ENCODE results near the gene TNFRSF12A.

The TNFRSF12A gene, protein sequence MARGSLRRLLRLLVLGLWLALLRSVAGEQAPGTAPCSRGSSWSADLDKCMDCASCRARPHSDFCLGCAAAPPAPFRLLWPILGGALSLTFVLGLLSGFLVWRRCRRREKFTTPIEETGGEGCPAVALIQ

DNA sequence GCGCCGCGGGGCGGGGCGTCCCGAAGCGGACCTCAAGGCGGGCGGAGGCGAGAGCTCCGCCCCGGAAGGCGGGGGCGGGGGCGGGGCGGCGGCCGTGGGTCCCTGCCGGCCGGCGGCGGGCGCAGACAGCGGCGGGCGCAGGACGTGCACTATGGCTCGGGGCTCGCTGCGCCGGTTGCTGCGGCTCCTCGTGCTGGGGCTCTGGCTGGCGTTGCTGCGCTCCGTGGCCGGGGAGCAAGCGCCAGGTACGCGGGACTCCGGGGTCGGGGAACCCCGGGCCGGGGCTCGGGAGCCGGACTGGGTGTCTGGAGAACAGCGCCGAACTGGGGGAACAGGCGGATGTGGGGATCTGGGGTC lies at the start of gene TNFRSF12A:
TNFRSF12A (plus strand) TSS at position 122 of the 357 bp plus-strand sequence; CDS start at position 152, 30 bp downstream.
- DNase-seq = peak; percentile 72 to 79

DNA sequence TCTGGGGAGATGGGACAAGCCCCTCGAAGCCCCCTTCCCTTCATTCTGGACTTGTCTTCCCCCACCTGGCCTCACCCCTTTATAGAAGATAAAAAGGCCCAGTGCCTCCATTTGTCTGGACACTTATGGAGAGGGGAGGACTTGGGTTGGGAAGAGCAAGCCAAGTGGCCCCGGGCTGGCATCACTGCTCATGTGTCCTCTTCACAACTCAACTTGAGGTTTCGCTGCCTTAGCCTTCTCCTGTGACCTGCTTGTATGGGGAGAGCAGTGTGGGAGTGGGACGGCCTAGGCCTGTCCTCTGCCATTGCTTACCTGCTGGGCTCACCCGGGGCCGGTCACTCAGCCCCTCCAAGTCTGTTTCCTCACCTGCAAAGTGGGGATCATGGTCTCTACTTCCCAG lies 49.6 kb upstream of the TNFRSF12A start:
- no peak for DNase-seq

DNA sequence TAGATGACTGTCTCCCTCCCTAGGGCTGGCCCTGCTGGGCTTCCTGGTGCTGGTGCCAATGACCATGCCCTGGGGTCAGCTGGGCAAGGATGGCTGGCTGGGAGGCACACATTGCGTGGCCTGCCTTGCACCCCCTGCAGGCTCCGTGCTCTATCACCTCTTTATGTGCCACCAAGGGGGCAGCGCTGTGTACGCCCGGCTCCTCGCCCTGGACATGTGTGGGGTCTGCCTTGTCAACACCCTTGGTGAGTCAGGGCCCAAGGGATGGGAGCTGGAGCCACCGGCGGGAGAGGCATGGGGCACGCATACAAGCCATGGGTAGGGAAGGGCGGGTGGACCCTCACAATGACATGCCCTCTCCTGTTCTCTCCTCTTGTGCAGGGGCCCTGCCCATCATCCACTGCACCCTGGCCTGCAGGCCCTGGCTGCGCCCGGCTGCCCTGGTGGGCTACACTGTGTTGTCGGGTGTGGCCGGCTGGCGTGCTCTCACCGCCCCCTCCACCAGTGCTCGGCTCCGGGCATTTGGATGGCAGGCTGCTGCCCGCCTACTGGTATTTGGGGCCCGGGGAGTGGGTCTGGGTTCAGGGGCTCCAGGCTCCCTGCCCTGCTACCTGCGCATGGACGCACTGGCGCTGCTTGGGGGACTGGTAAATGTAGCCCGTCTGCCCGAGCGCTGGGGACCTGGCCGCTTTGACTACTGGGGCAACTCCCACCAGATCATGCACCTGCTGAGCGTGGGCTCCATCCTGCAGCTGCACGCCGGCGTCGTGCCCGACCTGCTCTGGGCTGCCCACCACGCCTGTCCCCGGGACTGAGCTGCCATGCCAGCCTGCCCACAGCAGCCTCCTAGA lies 48.8 kb upstream of the TNFRSF12A start:
- no peak for DNase-seq

DNA sequence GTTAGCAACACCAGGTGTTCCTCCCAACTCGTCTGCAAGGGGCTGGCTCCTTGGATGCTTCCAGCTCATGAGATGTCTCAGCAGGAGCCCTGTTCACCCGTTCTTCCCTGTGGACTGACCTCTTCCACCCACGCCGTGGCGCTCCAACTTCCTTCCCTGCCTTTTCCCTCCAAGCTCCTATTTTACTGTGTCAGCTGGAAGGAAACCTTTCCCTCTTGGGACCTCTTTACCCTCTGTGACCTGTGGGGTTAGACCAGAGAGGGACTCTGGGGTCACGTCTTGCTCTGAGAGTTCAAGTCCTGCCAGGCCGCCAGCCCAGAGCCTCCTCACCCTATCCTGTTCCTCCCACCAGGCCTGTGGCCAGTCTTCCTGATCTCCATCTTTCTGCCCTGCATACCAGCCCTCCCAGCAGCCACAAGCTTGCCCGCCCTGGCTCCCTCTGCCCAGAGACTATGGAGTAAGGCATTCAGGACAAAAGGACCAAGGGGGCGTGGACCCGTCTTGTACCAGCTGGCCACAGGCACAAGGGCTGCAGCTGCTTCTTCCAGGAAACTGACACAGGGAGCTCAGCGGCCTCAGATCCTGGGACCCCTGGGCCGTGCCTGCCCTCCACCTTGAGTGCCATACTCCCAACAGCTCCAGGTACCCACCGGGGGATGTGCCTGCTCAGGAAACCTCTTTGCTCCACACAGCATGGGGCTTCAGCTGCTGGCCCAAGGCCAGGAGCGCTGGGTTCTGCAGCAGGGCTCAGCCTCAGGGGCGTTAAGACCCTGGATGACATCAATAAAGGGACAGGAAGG lies 48.0 kb upstream of the TNFRSF12A start:
- DNase-seq = no peak

DNA sequence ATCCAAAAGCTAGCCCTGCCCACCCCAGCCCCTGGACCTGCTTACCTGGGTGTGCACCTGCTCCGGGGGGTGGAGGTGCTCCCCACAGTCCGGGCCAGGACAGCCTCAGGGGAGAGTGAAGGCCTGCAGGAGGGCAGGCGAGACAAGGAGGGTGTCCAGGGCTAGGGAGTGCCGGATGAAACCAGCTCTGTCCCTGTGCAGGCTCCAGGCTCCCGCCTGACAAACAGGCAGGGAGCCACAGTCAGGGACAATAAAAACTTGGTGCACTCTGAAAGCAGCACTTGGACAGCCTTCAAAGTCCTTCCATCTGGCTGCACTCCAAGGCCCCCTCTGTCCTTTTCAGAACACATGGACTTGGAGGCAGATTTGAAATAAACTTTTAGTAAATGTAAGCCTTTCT lies 47.1 kb upstream of the TNFRSF12A start:
- DNase-seq = no peak

DNA sequence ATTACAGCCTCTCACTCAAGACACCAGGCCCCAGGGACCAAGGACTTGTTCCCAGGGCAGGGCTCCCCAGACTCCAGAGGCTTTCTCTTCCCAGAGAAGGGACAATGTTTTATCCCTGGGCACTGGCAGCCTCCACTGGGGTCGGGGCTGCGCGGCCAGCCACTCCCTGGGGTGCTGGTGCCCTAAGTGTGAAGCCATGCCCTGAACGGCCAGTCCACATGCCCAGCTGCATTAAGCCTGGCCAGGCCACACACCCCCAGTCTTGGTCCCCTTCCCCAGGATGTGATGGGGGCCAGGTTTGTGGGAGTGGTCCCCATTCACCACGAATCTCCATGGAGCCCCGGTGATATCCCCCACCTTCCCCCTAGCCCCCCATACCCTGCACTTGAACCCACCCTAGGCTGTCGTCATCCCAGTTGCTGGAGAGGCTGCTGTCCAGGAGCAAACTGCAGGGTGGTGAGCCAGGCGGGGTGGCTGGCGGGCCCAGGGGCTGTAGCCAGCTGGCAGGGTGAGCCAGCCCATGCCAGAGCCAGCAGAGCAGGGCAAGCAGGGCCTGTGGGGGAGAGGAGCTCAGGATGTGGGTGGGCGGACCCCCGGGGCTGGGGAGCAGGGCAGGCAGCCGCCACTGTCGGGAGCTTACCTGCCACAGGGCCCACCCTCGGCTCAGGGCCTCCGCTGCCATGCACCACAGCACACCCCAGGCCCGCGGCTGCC lies 46.4 kb upstream of the TNFRSF12A start:
- no peak for DNase-seq

DNA sequence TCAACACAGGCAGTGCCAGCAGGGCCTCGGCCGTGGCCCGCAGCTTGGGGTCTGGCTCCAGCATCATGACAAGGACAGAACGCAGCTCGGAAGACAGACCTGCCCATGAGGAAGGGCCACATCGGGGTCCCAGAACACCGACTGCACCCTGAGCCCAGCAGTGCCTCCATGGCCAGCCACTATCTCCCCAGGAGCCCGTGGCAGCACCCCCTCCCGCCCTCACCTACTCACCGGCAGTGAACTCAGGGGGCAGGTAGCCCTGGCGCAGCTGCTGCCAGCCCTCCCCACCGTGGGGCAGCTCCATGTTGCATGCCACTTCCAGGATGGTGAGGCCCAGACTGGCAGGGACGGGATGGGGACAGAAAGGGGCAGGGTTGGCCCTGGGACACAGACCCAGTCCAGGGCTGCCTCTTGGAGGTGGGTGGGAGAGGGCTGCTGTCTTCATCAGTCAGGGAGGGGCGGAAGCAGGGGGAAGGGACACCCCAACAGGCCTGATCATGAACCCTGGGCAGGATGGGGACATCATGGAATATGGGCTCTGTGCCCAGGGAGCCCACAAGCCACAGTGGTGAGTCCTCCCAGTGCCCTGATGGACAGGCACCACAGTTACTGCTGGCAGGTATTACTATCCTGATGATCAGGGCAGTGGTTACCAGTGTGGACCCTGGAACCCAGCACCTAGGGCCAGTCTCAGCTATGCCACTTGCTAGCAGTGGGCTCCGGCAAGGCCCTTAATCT lies 45.7 kb upstream of the TNFRSF12A start:
- no peak for DNase-seq

DNA sequence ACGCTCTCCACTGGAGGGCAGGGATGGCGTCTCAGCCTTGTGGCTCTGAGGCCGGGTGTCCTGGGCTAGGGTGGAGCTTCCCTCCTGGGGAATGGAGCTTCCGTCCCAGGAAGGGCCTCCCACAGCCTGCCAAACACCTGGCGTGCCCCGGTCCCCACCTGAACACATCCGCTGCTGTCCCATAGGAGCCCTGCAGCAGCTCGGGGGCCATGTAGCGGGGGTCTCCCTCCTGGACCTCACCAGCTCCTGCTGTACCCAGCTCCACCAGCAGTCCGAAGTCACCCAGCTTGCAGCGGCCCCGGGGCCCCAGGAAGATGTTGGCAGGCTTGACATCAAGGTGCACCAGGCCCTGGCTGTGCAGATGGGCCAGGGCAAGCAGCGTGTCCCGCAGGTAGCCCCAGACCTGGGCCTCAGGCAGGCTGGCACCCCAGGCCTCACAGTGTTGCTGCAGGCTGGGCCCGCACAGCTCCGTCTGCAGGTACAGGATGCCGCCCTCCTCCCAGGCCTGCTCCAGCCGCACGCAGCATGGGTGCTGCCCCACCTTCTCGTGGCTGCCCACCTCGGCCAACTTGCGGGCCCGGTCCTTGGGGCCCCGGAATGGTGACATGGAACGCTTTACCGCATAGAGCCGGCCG lies 44.9 kb upstream of the TNFRSF12A start:
- DNase-seq = no peak

DNA sequence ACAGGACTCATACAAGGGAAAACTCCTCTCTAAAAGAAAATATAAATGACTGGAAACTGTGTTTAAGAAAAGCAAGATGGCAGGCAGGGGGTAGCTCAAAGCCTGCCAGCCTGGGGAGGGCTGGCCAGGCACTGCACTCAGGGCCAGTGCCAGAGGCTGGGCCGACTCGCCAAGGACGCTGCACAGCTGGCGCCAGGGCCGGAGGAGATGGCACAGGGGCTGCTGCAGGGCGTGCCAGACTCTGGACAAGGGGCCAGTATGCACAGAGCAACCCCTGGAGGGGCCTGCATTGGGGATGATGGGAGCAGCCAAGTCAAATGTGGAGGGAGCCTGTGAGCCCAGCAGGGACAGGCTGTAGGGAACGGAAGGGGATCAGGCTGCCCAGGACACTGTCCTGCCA lies 44.0 kb upstream of the TNFRSF12A start:
- no peak for DNase-seq

DNA sequence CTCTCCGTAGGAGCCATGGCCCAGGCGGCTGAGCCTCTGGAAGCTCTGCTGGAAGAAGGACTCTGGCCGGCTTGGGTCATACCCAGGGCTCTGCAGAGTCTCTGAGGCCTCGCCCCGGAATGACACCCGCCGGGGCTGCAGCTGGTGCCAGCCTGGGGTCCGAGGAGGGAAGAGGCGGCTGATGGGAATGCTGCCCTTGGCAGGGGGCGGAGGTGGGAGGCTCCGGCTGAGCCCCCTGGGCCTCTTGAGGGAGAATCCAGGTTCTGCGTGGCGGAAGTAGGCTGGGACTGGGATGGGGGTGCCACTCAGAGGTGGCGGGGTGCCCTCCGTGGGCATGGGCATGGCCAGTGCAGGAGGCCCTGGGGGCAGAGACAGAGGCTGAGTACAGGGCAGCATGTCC lies 43.5 kb upstream of the TNFRSF12A start:
- no peak for DNase-seq

DNA sequence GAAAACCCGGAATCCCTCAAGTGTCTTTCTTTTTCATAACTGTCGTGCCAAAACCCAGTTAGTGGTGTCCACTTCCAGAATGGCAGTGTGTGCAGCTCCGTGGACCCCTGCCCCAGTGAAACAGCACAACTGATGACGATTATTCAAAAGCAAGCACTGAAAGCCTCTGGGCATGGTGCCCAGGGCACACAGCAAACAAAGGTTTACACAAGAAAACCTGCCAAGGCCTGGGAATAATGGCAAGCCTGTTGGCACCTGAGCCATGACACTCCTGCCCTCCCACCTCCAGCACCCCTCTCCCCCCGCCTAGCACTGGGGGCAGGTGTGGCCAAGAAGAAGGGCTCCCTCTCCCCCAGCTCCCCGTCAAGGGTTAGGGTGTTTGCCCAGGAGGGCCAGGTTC lies 42.7 kb upstream of the TNFRSF12A start:
- no peak for DNase-seq

DNA sequence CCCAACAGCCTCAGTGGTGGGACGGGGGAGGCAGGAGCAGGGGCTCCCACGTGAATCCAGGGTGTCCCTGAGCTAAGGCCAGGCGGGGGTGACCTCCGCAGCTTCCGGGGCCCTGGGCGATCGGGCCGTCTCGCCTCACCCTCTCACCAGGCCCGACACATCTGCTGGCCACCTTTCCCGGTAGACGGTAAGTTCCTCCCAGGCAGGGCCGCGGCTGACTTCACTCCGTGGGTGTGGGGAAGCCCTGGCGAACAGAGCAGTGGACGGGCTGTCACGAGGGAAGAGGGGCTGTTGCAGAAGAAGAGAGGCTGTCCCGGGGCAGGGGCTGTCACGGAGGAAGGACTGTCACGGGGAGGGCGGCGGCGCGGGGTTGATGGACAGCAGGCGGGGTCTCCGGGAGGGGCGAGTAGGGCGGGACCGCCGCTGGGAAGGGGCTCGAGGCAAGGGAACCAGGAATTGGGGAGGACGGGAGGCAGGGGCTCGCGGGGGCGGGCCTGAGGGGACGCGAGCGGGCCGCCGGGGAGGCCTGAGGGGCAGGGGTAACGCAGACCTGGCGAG lies 40.4 kb upstream of the TNFRSF12A start:
- no peak for DNase-seq

DNA sequence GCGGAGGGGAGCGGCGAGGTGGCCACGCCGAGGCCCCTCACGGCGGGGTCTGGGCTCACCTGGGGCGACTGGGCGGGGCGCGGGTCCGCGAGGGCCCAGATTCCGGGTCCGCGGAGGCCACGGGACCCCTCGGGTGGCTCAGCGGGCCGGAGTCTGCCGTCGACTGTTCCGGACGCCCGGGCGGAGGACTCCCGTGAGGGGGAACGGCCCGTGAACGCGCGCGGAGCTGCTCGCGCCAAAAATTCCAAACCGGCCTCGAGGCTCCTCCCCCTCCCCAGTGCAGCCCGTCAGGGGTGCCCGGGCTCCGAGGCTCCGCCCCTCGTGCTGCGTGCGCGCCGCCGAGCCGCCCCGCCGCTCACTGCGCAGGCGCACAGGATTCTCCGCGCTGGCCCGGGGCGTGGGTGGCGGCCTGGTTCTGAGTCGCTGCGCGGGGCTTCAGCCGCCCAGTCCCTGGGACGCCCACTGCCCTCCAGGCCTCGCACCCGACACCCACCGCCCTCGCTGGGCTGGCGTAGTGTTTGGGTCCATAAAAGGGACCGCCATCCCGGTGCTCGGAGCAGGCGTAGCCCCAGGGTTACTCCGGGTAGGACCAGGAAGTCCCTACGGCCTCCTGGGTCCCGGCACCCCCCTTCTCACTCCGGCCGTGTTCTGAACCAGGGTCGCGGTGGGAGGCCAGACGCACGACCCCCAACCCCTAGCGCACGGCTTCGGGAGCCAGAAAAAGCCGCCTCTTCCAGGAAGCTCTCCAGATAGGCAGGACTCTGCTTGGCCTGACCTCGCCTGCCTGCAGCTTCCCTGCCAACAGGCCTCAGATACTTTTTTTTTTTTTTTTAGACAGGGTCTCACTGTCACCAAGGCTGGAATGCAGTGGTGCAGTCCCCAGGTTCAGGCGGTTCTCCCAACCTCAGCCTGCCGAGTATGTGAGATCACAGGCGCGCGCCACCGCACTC lies 39.7 kb upstream of the TNFRSF12A start, which contains the start of gene PKMYT1:
PKMYT1 (minus strand) TSS at position 220 of the 950 bp plus-strand sequence. CDS start 789 bp downstream, outside the sequence.
- DNase-seq = peak; percentile 89 to 95

DNA sequence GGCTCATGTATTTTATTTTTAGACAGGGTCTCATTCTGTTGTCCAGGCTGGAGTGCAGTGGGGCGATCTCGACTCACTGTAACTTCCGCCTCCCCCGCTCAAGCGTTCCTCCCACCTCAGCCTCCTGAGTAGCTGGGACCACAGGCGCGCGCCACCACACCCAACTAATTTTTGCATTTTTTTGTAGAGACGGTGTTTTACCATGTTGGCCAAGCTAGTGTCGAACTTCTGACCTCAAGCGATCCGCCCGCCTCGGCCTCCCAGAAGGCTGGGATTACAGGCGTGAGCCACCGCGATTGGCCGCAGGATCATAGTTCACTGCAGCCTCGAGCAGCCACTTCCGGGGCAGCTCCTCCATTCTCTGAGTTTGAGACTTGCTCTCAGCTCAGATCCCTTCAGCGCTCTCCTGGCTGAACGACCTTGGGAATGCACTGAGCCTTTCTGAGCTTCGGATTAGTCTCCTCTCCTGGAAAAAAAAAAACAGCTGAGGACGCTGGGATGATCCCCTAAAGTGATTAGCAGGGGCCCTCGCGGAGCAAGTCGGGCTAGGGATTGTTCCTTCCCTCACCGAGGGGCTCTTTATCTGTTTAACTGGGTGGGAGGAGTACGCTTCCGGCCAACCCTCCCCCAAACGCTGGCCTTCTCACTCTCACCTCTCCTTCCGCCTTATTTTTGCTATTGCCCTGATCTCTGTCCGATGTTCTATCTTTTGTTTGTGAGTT lies 38.8 kb upstream of the TNFRSF12A start:
- no peak for DNase-seq

DNA sequence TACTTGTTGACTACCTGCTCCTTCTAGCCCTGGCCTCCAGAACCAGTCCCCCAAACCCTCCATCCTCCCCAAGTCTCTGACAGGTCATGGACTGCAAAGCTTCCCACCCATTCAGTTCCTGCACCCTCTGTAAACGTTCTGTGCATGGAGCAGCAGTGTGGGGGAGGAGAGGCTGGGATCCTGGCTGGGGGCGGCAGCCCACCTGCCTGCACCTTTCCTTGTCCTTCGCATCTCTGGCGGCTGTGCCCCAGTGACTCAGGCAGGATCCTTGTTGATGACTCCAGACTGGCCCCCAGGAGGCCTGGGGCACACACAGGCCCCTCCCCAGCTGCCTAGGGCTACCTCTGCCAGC lies 38.3 kb upstream of the TNFRSF12A start:
- no peak for DNase-seq

DNA sequence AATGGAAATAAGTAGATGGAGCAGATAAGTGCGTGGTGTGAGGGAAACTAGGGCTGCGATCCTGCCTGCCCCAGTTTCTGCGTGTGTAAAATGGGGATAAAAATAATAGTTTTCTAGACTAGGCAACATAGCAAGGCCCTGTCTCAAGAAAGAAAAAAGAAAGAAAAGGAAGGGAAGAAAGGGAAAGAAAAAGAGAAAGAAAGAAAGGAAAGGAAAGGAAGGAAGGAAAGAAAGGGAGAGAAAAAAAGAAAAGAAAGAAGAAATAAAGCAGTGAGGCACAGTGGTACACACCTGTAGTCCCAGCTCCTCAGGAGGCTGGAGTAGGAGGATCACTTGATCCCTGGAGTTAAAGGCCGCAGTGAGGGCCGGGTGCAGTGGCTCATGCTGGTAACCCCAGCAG lies 37.8 kb upstream of the TNFRSF12A start:
- no peak for DNase-seq

DNA sequence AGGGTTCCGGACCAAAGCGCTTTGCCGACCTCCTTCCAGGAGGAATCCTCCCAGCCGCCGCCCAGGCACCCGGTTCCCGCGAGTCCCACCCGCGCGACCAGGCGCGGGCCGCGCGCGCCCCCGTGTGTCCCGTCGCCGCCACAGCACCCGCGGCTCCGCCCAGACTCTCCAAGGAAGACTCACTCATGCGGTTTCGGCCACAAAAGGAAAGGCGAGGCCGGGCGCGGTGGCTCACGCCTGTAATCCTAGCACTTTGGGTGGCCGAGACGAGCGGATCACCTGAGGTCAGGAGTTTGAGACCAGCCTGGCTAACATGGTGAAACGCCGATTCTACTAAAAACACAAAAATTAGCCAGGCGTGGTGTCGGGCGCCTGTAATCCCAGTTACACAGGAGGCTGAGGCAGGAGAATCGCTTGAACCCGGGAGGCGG lies 36.4 kb upstream of the TNFRSF12A start:
- peak; percentile 84 to 85 for DNase-seq

DNA sequence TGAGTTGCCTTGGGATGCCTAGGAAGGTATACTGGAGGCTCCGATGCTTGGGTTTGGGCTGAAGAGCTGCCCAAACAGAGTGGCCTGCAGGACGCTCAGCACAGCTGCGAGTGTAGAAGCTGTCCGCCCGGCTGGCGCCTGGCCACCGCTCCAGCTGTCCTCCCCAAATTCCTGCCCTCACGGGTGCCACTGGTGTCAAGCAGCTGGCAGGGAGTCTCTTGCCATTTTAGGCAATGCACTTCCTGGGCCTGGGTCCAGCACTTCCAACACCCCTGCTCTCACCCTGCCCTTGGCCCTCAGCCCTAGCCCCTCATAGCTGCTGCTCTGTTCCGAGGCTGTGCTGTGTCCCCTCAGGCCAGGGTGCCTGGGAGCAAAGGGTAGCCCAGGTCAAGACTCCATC lies 34.7 kb upstream of the TNFRSF12A start:
- no peak for DNase-seq

DNA sequence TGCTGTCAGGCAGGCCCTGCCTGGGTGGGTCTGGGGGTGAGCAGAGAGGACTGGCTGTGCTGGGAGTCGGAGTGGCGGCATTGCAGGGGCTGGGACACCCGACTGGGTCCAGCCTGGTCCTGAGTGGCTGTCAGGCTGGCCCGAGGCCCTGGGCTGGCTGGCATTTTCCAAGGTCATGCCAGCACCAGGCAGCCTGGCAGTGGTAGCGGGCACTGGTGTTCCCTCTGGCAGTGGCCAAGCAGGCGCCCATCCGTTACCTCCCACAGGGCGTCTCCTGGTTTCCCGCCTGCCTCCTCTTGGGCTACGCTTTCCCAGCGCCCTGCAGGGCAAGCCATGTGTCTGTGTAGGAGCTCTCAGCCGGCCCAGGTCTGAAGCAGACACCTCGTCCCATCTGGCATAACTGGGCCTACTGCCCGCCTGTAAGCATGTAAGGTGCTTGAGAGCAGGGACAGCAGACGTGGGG lies 34.2 kb upstream of the TNFRSF12A start:
- no peak for DNase-seq

Measured in NCI-H187 (cell line).